IPS DF 19.7 (cell line): ENCODE results near the gene FLYWCH1.

Experiments used
- DNase-seq: peaks from one replicate; pipeline ENCODE4 v3.0.0-alpha.2; 2013; ENCODE audit warnings: low read depth, low spot score

The FLYWCH1 gene

GRCh38 chr16:2968368-2968737 is 56.6 kb downstream of the FLYWCH1 start:
- no peak for DNase-seq

DNA sequence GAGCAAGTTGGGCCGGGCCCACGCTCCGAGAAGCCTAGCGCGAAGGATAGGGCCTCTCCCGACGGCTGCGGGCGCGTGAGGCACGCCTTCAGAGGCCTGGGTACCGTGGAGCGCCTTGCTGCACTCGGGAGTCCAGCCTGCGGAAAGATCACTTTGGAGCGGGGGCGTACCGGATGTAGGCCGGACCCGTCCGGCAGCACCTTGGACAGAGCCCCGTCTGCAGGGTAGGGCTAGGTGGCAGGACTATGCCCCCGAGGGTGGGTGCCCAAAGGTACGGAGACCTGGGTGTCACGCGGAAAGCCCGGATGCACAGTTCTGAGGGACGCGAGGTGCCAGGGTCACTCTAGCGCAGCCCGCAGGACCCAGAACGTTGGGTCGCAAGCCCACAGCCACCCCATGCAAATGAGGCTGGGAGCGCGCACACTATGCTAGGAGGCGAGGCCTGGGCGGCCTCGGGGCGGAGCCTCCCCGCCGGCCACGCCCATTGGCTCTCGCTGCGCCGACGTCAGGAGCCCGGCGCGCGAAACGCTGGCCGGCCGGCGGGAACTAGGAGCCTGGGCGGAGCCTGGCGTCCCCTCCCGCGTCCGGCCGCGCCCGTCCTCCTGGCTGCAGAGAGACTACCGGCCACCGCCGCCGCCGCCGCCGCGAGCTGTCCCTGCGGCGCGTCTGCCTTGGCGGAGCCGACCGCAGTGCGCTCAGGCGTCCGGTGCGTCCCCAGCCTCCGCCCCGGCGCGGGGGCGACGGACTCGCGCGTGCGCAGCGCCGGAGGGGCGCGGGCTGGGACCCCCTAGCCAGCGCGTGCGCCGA is 57.2 kb downstream of the FLYWCH1 start, which contains the start of gene PAQR4:
TSS of gene PAQR4 (plus strand) at position 611 of the 807 bp plus-strand sequence. CDS start 327 bp downstream, outside the sequence.
- DNase-seq: no peak

DNA sequence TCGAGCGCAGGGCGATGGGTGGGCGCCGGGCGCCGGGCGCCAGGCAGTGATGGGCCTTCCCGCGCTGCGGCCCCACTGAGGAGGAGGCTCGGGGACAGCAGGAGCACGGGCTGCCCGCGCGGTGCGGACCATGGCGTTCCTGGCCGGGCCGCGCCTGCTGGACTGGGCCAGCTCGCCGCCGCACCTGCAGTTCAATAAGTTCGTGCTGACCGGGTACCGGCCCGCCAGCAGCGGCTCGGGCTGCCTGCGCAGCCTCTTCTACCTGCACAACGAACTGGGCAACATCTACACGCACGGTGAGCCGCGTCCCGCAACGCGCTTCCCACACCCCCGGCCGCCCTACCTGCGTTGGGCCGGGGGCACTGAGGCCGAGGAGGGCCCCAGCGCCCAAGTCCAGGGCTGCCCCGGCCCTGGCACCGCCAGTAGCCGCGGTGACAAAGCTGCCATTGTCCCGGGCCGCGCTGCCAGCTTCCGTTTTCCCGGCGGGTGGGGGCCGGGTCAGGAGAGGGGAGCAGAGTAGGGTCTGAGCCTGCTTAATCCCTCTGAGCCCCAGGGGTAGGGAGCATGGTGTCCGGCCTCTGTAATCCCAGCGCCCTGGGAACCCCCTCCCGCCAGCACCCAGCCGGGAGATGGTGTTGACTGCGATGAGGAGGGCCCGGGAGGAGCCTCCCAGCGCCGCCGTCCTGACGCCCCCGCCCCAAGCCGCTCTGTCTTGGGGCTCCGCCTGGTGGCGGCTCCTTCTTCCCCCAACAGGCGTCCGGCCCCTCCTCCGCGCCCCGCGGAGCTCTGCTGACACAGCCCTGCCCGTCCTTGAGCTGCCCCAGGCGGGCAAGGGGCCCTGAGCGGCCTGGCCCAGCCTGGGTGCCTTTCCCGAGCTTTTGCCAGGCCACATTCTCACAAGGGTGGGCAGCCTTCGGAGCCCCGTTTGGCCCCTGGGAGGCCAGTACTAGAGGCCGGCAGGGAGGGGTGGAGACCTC is 58.1 kb downstream of the FLYWCH1 start:
- DNase-seq: no peak

DNA sequence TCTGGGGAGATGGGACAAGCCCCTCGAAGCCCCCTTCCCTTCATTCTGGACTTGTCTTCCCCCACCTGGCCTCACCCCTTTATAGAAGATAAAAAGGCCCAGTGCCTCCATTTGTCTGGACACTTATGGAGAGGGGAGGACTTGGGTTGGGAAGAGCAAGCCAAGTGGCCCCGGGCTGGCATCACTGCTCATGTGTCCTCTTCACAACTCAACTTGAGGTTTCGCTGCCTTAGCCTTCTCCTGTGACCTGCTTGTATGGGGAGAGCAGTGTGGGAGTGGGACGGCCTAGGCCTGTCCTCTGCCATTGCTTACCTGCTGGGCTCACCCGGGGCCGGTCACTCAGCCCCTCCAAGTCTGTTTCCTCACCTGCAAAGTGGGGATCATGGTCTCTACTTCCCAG is 58.8 kb downstream of the FLYWCH1 start:
- no peak for DNase-seq

- no peak for DNase-seq
Observed at GRCh38 chr16:2971134-2971984, 59.6 kb downstream of the FLYWCH1 start.

DNA sequence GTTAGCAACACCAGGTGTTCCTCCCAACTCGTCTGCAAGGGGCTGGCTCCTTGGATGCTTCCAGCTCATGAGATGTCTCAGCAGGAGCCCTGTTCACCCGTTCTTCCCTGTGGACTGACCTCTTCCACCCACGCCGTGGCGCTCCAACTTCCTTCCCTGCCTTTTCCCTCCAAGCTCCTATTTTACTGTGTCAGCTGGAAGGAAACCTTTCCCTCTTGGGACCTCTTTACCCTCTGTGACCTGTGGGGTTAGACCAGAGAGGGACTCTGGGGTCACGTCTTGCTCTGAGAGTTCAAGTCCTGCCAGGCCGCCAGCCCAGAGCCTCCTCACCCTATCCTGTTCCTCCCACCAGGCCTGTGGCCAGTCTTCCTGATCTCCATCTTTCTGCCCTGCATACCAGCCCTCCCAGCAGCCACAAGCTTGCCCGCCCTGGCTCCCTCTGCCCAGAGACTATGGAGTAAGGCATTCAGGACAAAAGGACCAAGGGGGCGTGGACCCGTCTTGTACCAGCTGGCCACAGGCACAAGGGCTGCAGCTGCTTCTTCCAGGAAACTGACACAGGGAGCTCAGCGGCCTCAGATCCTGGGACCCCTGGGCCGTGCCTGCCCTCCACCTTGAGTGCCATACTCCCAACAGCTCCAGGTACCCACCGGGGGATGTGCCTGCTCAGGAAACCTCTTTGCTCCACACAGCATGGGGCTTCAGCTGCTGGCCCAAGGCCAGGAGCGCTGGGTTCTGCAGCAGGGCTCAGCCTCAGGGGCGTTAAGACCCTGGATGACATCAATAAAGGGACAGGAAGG is 60.5 kb downstream of the FLYWCH1 start:
- DNase-seq: no peak

DNA sequence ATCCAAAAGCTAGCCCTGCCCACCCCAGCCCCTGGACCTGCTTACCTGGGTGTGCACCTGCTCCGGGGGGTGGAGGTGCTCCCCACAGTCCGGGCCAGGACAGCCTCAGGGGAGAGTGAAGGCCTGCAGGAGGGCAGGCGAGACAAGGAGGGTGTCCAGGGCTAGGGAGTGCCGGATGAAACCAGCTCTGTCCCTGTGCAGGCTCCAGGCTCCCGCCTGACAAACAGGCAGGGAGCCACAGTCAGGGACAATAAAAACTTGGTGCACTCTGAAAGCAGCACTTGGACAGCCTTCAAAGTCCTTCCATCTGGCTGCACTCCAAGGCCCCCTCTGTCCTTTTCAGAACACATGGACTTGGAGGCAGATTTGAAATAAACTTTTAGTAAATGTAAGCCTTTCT is 61.4 kb downstream of the FLYWCH1 start:
- DNase-seq: no peak

DNA sequence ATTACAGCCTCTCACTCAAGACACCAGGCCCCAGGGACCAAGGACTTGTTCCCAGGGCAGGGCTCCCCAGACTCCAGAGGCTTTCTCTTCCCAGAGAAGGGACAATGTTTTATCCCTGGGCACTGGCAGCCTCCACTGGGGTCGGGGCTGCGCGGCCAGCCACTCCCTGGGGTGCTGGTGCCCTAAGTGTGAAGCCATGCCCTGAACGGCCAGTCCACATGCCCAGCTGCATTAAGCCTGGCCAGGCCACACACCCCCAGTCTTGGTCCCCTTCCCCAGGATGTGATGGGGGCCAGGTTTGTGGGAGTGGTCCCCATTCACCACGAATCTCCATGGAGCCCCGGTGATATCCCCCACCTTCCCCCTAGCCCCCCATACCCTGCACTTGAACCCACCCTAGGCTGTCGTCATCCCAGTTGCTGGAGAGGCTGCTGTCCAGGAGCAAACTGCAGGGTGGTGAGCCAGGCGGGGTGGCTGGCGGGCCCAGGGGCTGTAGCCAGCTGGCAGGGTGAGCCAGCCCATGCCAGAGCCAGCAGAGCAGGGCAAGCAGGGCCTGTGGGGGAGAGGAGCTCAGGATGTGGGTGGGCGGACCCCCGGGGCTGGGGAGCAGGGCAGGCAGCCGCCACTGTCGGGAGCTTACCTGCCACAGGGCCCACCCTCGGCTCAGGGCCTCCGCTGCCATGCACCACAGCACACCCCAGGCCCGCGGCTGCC is 62.0 kb downstream of the FLYWCH1 start:
- DNase-seq: no peak

DNA sequence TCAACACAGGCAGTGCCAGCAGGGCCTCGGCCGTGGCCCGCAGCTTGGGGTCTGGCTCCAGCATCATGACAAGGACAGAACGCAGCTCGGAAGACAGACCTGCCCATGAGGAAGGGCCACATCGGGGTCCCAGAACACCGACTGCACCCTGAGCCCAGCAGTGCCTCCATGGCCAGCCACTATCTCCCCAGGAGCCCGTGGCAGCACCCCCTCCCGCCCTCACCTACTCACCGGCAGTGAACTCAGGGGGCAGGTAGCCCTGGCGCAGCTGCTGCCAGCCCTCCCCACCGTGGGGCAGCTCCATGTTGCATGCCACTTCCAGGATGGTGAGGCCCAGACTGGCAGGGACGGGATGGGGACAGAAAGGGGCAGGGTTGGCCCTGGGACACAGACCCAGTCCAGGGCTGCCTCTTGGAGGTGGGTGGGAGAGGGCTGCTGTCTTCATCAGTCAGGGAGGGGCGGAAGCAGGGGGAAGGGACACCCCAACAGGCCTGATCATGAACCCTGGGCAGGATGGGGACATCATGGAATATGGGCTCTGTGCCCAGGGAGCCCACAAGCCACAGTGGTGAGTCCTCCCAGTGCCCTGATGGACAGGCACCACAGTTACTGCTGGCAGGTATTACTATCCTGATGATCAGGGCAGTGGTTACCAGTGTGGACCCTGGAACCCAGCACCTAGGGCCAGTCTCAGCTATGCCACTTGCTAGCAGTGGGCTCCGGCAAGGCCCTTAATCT is 62.8 kb downstream of the FLYWCH1 start:
- DNase-seq: no peak

DNA sequence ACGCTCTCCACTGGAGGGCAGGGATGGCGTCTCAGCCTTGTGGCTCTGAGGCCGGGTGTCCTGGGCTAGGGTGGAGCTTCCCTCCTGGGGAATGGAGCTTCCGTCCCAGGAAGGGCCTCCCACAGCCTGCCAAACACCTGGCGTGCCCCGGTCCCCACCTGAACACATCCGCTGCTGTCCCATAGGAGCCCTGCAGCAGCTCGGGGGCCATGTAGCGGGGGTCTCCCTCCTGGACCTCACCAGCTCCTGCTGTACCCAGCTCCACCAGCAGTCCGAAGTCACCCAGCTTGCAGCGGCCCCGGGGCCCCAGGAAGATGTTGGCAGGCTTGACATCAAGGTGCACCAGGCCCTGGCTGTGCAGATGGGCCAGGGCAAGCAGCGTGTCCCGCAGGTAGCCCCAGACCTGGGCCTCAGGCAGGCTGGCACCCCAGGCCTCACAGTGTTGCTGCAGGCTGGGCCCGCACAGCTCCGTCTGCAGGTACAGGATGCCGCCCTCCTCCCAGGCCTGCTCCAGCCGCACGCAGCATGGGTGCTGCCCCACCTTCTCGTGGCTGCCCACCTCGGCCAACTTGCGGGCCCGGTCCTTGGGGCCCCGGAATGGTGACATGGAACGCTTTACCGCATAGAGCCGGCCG is 63.5 kb downstream of the FLYWCH1 start:
- no peak for DNase-seq

- DNase-seq: no peak
Observed at GRCh38 chr16:2976201-2976600, 64.5 kb downstream of the FLYWCH1 start.

- DNase-seq: no peak
Observed at GRCh38 chr16:2976673-2977072, 64.9 kb downstream of the FLYWCH1 start.

- no peak for DNase-seq
Observed at GRCh38 chr16:2977440-2977839, 65.7 kb downstream of the FLYWCH1 start.

DNA sequence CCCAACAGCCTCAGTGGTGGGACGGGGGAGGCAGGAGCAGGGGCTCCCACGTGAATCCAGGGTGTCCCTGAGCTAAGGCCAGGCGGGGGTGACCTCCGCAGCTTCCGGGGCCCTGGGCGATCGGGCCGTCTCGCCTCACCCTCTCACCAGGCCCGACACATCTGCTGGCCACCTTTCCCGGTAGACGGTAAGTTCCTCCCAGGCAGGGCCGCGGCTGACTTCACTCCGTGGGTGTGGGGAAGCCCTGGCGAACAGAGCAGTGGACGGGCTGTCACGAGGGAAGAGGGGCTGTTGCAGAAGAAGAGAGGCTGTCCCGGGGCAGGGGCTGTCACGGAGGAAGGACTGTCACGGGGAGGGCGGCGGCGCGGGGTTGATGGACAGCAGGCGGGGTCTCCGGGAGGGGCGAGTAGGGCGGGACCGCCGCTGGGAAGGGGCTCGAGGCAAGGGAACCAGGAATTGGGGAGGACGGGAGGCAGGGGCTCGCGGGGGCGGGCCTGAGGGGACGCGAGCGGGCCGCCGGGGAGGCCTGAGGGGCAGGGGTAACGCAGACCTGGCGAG is 68.0 kb downstream of the FLYWCH1 start:
- DNase-seq: no peak

DNA sequence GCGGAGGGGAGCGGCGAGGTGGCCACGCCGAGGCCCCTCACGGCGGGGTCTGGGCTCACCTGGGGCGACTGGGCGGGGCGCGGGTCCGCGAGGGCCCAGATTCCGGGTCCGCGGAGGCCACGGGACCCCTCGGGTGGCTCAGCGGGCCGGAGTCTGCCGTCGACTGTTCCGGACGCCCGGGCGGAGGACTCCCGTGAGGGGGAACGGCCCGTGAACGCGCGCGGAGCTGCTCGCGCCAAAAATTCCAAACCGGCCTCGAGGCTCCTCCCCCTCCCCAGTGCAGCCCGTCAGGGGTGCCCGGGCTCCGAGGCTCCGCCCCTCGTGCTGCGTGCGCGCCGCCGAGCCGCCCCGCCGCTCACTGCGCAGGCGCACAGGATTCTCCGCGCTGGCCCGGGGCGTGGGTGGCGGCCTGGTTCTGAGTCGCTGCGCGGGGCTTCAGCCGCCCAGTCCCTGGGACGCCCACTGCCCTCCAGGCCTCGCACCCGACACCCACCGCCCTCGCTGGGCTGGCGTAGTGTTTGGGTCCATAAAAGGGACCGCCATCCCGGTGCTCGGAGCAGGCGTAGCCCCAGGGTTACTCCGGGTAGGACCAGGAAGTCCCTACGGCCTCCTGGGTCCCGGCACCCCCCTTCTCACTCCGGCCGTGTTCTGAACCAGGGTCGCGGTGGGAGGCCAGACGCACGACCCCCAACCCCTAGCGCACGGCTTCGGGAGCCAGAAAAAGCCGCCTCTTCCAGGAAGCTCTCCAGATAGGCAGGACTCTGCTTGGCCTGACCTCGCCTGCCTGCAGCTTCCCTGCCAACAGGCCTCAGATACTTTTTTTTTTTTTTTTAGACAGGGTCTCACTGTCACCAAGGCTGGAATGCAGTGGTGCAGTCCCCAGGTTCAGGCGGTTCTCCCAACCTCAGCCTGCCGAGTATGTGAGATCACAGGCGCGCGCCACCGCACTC is 68.8 kb downstream of the FLYWCH1 start, which contains the start of gene PKMYT1:
TSS of gene PKMYT1 (minus strand) at position 220 of the 950 bp plus-strand sequence. CDS start 789 bp downstream, outside the sequence.
- DNase-seq: no peak

GRCh38 chr16:2981177-2981898 is 69.6 kb downstream of the FLYWCH1 start:
- DNase-seq: no peak

- DNase-seq: no peak
Observed at GRCh38 chr16:2981899-2982250, 70.1 kb downstream of the FLYWCH1 start.
